Measurements from ENCODE around the gene ZNF830. TPM values are rescaled to one million over a fixed set of nuclear protein-coding genes. Genes with fewer than 3 reads are reported as not detected.
A peak's percentile ranks its signal among the peaks of the same experiment; 100 is the strongest.

The ZNF830 gene
- total and polyA plus RNA-seq, 9 of the 15 experiments (the other 6 are each of a cell fraction or from before 2014, with no cell fraction given): 13.1 to 28.7 (median 21.7) TPM

GRCh38 chr17:34961093-34961911 lies at the start of gene ZNF830, which contains the start of gene CCT6B (continued):
- TF ChIP-seq, protein P1, sequence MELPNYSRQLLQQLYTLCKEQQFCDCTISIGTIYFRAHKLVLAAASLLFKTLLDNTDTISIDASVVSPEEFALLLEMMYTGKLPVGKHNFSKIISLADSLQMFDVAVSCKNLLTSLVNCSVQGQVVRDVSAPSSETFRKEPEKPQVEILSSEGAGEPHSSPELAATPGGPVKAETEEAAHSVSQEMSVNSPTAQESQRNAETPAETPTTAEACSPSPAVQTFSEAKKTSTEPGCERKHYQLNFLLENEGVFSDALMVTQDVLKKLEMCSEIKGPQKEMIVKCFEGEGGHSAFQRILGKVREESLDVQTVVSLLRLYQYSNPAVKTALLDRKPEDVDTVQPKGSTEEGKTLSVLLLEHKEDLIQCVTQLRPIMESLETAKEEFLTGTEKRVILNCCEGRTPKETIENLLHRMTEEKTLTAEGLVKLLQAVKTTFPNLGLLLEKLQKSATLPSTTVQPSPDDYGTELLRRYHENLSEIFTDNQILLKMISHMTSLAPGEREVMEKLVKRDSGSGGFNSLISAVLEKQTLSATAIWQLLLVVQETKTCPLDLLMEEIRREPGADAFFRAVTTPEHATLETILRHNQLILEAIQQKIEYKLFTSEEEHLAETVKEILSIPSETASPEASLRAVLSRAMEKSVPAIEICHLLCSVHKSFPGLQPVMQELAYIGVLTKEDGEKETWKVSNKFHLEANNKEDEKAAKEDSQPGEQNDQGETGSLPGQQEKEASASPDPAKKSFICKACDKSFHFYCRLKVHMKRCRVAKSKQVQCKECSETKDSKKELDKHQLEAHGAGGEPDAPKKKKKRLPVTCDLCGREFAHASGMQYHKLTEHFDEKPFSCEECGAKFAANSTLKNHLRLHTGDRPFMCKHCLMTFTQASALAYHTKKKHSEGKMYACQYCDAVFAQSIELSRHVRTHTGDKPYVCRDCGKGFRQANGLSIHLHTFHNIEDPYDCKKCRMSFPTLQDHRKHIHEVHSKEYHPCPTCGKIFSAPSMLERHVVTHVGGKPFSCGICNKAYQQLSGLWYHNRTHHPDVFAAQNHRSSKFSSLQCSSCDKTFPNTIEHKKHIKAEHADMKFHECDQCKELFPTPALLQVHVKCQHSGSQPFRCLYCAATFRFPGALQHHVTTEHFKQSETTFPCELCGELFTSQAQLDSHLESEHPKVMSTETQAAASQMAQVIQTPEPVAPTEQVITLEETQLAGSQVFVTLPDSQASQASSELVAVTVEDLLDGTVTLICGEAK (IDR thresholded peaks at IDR 0.05): peak; percentile 96
- TF ChIP-seq, protein P1 (CRISPR knock-in tag; IDR thresholded peaks at IDR 0.05): no peak
- TF ChIP-seq DMBX1 (CRISPR knock-in tag; IDR thresholded peaks at IDR 0.05; ENCODE audit: borderline replicate concordance) (peak; percentile 38; the same call in 1 of the 2 replicates), GTF2F1 (IDR thresholded peaks at IDR 0.05; ENCODE audit: low read depth, low read length) (no peak), TEAD1 (CRISPR knock-in tag; IDR thresholded peaks at IDR 0.05) (0 out of 4 replicates have a peak, but pooled peaks have one; percentile 17 to 22), DIDO1 (tag; IDR thresholded peaks at IDR 0.05; ENCODE audit: low read depth) (peak; percentile 68; the same call in 1 of the 2 replicates), BMI1 (IDR thresholded peaks at IDR 0.05; ENCODE audit: low read length) (no peak), IFI16 (CRISPR knock-in tag; IDR thresholded peaks at IDR 0.05) (no peak), YY1 (IDR thresholded peaks at IDR 0.05; ENCODE audit: borderline replicate concordance in 1 of 3, control insufficient read depth in 1 of 3, extremely low read depth in 1 of 3, insufficient read depth in 3 of 3, insufficient read length in 1 of 3, insufficient replicate concordance in 2 of 3, low read depth in 1 of 3, low read length in 2 of 3) (peak; percentile 85 to 94 (median 92)), SLC30A9 (CRISPR knock-in tag; IDR thresholded peaks at IDR 0.05) (no peak), ZNF699 (CRISPR knock-in tag; IDR thresholded peaks at IDR 0.05; ENCODE audit: insufficient replicate concordance) (no peak)
- TF ChIP-seq, protein P2, sequence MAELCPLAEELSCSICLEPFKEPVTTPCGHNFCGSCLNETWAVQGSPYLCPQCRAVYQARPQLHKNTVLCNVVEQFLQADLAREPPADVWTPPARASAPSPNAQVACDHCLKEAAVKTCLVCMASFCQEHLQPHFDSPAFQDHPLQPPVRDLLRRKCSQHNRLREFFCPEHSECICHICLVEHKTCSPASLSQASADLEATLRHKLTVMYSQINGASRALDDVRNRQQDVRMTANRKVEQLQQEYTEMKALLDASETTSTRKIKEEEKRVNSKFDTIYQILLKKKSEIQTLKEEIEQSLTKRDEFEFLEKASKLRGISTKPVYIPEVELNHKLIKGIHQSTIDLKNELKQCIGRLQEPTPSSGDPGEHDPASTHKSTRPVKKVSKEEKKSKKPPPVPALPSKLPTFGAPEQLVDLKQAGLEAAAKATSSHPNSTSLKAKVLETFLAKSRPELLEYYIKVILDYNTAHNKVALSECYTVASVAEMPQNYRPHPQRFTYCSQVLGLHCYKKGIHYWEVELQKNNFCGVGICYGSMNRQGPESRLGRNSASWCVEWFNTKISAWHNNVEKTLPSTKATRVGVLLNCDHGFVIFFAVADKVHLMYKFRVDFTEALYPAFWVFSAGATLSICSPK (IDR thresholded peaks at IDR 0.05; ENCODE audit: borderline replicate concordance): no peak
- TF ChIP-seq, protein P3, sequence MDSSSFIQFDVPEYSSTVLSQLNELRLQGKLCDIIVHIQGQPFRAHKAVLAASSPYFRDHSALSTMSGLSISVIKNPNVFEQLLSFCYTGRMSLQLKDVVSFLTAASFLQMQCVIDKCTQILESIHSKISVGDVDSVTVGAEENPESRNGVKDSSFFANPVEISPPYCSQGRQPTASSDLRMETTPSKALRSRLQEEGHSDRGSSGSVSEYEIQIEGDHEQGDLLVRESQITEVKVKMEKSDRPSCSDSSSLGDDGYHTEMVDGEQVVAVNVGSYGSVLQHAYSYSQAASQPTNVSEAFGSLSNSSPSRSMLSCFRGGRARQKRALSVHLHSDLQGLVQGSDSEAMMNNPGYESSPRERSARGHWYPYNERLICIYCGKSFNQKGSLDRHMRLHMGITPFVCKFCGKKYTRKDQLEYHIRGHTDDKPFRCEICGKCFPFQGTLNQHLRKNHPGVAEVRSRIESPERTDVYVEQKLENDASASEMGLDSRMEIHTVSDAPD (CRISPR knock-in tag; IDR thresholded peaks at IDR 0.05): no peak

Data from K562 (cell line).